ENCODE results near the gene MKNK2. TPM values are rescaled to one million over a fixed set of nuclear protein-coding genes. Genes with fewer than 3 reads are reported as not detected.
A peak's percentile ranks its signal among the peaks of the same experiment; 100 is the strongest.

MKNK2 gene
- total RNA-seq, 4 donors from 2014 or later: 189 to 279 (median 236) TPM

GRCh38 chr19:2057484-2058469 lies 6.7 kb upstream of the MKNK2 start:
- in situ Hi-C loops (cut with MboI; ENCODE audit: low pct_ligation_motif_present in 1 of 4, low pct_unique_long_range_greater_than_20kb in 1 of 4, low sequenced_read_pairs in 3 of 4): no loop called here
- WGBS, 2 donors (ENCODE audit: low coverage in 1 of 2): 83% methylated on average over 21 of the region's 23 CpGs; no CpG with 5 or more reads in 1 of the 2 donors
- intact Hi-C loops (cut with DNase I; ENCODE audit: low total_unique reads): no loop called here

GRCh38 chr19:2056837-2057192 lies 5.8 kb upstream of the MKNK2 start:
- peak overlapping the region; percentile 96 to 100 (median 98) for H3K27ac ChIP-seq
- H3K9me3 ChIP-seq: no peaks in the 10 kb centered on the region
- intact Hi-C loops (cut with DNase I; ENCODE audit: low total_unique reads): no loop called here
- H3K27me3 ChIP-seq: no peaks in the 10 kb centered on the region
- no peak for DNase-seq
- H3K4me3 ChIP-seq: no peak overlapping the region
- no peak for TF ChIP-seq POLR2AphosphoS5 (IDR thresholded peaks at IDR 0.05)
- no peak for TF ChIP-seq CTCF (IDR thresholded peaks at IDR 0.05)
- no peak for TF ChIP-seq POLR2A (IDR thresholded peaks at IDR 0.05)
- TF ChIP-seq EP300 (IDR thresholded peaks at IDR 0.05; ENCODE audit: low read depth): no peak
- H3K36me3 ChIP-seq: no peaks in the 10 kb centered on the region
- in situ Hi-C loops (cut with MboI; ENCODE audit: low pct_ligation_motif_present in 1 of 4, low pct_unique_long_range_greater_than_20kb in 1 of 4, low sequenced_read_pairs in 3 of 4): no loop called here
- H3K4me1 ChIP-seq: peaks cover 44 to 80% (median 61%) of the 10 kb centered on the region in 4 donors
- 57% methylated on average over 5 of the region's 5 CpGs; no CpG with 5 or more reads in 1 of the 2 donors for WGBS, 2 donors (ENCODE audit: low coverage in 1 of 2)

More at GRCh38 chr19:2057484-2058469, 6.7 kb upstream of the MKNK2 start:
- peak overlapping the region; percentile 96 to 100 (median 98) for H3K27ac ChIP-seq
- no peaks in the 10 kb centered on the region for H3K9me3 ChIP-seq
- no peak overlapping the region for H3K4me3 ChIP-seq
- TF ChIP-seq EP300 (IDR thresholded peaks at IDR 0.05; ENCODE audit: low read depth) (no peak), POLR2AphosphoS5 (IDR thresholded peaks at IDR 0.05) (no peak), CTCF (IDR thresholded peaks at IDR 0.05) (no peak), POLR2A (IDR thresholded peaks at IDR 0.05) (no peak)
- no peaks in the 10 kb centered on the region for H3K36me3 ChIP-seq
- peaks cover 47 to 81% (median 61%) of the 10 kb centered on the region in 4 donors for H3K4me1 ChIP-seq
- no peaks in the 10 kb centered on the region for H3K27me3 ChIP-seq
- DNase-seq: peak; percentile 10

- peak overlapping the region; percentile 96 to 100 (median 98) for H3K27ac ChIP-seq
- intact Hi-C loops (cut with DNase I; ENCODE audit: low total_unique reads) (no loop called here), in situ Hi-C loops (cut with MboI; ENCODE audit: low pct_ligation_motif_present in 1 of 4, low pct_unique_long_range_greater_than_20kb in 1 of 4, low sequenced_read_pairs in 3 of 4) (no loop called here)
- H3K4me1 ChIP-seq: peaks cover 49 to 85% (median 66%) of the 10 kb centered on the region in 4 donors
- H3K27me3 ChIP-seq: no peaks in the 10 kb centered on the region
- no peak for TF ChIP-seq EP300 (IDR thresholded peaks at IDR 0.05; ENCODE audit: low read depth)
- peak; percentile 48 to 70 (median 66) for TF ChIP-seq POLR2AphosphoS5 (IDR thresholded peaks at IDR 0.05)
- TF ChIP-seq CTCF (IDR thresholded peaks at IDR 0.05): no peak
- peak; percentile 48 for TF ChIP-seq POLR2A (IDR thresholded peaks at IDR 0.05)
- H3K4me3 ChIP-seq: peak overlapping the region in 3 of 4 donors; percentile 3 to 38 (median 21)
- WGBS, 2 donors (ENCODE audit: low coverage in 1 of 2): 15% methylated on average over 13 of the region's 22 CpGs; no CpG with 5 or more reads in 1 of the 2 donors
- H3K36me3 ChIP-seq: no peaks in the 10 kb centered on the region
- DNase-seq: peak; percentile 74
- no peaks in the 10 kb centered on the region for H3K9me3 ChIP-seq
These were observed 5.1 kb upstream of the MKNK2 start for GRCh38 chr19:2055931-2056836.

All from transverse colon (tissue), 4 donors.